ENCODE results near the gene POM121L2. TPM values are rescaled to one million over a fixed set of nuclear protein-coding genes. Genes with fewer than 3 reads are reported as not detected.

Gene POM121L2
- total RNA-seq, 4 donors from 2014 or later, result not detected

GRCh38 chr6:27297857-27298730 is 14.0 kb downstream of the POM121L2 start:
- no peaks in the 10 kb centered on the region for H3K4me1 ChIP-seq
- H3K9me3 ChIP-seq, result peaks cover 0 to 3% (median 0%) of the 10 kb centered on the region in 4 donors
- peaks cover 0 to 41% of the 10 kb centered on the region in 2 donors for H3K27me3 ChIP-seq
- no peak overlapping the region for H3K27ac ChIP-seq
- H3K4me3 ChIP-seq, result no peak overlapping the region
- TF ChIP-seq POLR2A (IDR thresholded peaks at IDR 0.05) (no peak), CTCF (IDR thresholded peaks at IDR 0.05) (no peak)
- DNase-seq, result no peak
- no peaks in the 10 kb centered on the region for H3K36me3 ChIP-seq

GRCh38 chr6:27297484-27297856 is 14.6 kb downstream of the POM121L2 start:
- TF ChIP-seq POLR2A (IDR thresholded peaks at IDR 0.05) (no peak), CTCF (IDR thresholded peaks at IDR 0.05) (no peak)
- peaks cover 0 to 3% (median 0%) of the 10 kb centered on the region in 4 donors for H3K9me3 ChIP-seq
- H3K27ac ChIP-seq, result no peak overlapping the region
- no peak for DNase-seq
- H3K4me1 ChIP-seq, result no peaks in the 10 kb centered on the region
- no peaks in the 10 kb centered on the region for H3K36me3 ChIP-seq
- H3K27me3 ChIP-seq, result peaks cover 0 to 44% of the 10 kb centered on the region in 2 donors
- H3K4me3 ChIP-seq, result no peak overlapping the region

- Histone ChIP-seq H3K4me3 (no peak overlapping the region), H3K27me3 (peaks cover 0 to 46% of the 10 kb centered on the region in 2 donors)
Observed at GRCh38 chr6:27296106-27296783, 15.8 kb downstream of the POM121L2 start.

GRCh38 chr6:27295301-27296079 is 16.6 kb downstream of the POM121L2 start:
- peaks cover 0 to 3% (median 0%) of the 10 kb centered on the region in 4 donors for H3K9me3 ChIP-seq
- H3K4me3 ChIP-seq, result no peak overlapping the region
- DNase-seq, result no peak
- no peak overlapping the region for H3K27ac ChIP-seq
- peaks cover 0 to 46% of the 10 kb centered on the region in 2 donors for H3K27me3 ChIP-seq
- no peaks in the 10 kb centered on the region for H3K36me3 ChIP-seq
- TF ChIP-seq CTCF (IDR thresholded peaks at IDR 0.05) (no peak), POLR2A (IDR thresholded peaks at IDR 0.05) (no peak)
- H3K4me1 ChIP-seq, result no peaks in the 10 kb centered on the region

More at GRCh38 chr6:27296106-27296783, 15.8 kb downstream of the POM121L2 start:
- no peak for TF ChIP-seq POLR2A (IDR thresholded peaks at IDR 0.05)
- TF ChIP-seq CTCF (IDR thresholded peaks at IDR 0.05), result no peak
- DNase-seq, result no peak
- H3K27ac ChIP-seq, result no peak overlapping the region
- no peaks in the 10 kb centered on the region for H3K4me1 ChIP-seq
- peaks cover 0 to 3% (median 0%) of the 10 kb centered on the region in 4 donors for H3K9me3 ChIP-seq
- H3K36me3 ChIP-seq, result no peaks in the 10 kb centered on the region

- Histone ChIP-seq H3K27me3 (peaks cover 0 to 53% of the 10 kb centered on the region in 2 donors), H3K27ac (no peak overlapping the region), H3K36me3 (no peaks in the 10 kb centered on the region), H3K4me1 (no peaks in the 10 kb centered on the region), H3K9me3 (peaks cover 0 to 3% (median 0%) of the 10 kb centered on the region in 4 donors), H3K4me3 (no peak overlapping the region)
- no peak for DNase-seq
- TF ChIP-seq CTCF (IDR thresholded peaks at IDR 0.05) (no peak), POLR2A (IDR thresholded peaks at IDR 0.05) (no peak)
Observed at GRCh38 chr6:27294409-27294808, 17.7 kb downstream of the POM121L2 start.
